Measurements from ENCODE around the gene OR12D1.

DNA sequence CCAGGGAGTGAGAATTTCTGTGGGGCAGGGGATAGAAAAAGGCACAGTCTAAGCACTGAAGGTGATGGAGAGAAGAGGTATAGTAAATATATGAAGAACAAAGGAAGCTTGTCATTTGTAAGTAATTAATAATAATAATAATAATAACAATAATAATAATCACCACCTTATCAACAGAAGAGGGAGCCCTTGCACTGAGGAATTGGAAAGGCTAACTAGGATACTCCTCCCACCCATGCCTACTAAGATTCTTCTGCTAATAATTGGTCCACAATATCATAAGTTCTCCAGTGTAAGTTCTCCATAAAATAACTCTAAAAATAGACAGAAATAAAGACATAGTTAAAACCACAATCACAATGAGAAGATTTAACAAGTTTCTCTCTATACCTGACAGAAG, 38.7 kb upstream of the OR12D1 start:
- TF ChIP-seq, protein P1, sequence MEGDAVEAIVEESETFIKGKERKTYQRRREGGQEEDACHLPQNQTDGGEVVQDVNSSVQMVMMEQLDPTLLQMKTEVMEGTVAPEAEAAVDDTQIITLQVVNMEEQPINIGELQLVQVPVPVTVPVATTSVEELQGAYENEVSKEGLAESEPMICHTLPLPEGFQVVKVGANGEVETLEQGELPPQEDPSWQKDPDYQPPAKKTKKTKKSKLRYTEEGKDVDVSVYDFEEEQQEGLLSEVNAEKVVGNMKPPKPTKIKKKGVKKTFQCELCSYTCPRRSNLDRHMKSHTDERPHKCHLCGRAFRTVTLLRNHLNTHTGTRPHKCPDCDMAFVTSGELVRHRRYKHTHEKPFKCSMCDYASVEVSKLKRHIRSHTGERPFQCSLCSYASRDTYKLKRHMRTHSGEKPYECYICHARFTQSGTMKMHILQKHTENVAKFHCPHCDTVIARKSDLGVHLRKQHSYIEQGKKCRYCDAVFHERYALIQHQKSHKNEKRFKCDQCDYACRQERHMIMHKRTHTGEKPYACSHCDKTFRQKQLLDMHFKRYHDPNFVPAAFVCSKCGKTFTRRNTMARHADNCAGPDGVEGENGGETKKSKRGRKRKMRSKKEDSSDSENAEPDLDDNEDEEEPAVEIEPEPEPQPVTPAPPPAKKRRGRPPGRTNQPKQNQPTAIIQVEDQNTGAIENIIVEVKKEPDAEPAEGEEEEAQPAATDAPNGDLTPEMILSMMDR (optimal IDR thresholded peaks at IDR 0.05 in 1 of 3, IDR thresholded peaks at IDR 0.05 in 1 of 3, conservative IDR thresholded peaks at IDR 0.05 in 1 of 3; ENCODE audit: extremely low read depth in 1 of 3, insufficient read depth in 2 of 3, low read length in 3 of 3): peak in 1 of 3 experiments; percentile 16
- TF ChIP-seq EZH2 (IDR thresholded peaks at IDR 0.05; ENCODE audit: low read length): no peak

Data from keratinocyte (primary cell).